Measurements from ENCODE around the gene KCNQ1. TPM values are rescaled to one million over a fixed set of nuclear protein-coding genes. Genes with fewer than 3 reads are reported as not detected.
A peak's percentile ranks its signal among the peaks of the same experiment; 100 is the strongest.

Gene KCNQ1
- total RNA-seq, 1 experiment from 2014 or later, result 2.3 TPM

DNA sequence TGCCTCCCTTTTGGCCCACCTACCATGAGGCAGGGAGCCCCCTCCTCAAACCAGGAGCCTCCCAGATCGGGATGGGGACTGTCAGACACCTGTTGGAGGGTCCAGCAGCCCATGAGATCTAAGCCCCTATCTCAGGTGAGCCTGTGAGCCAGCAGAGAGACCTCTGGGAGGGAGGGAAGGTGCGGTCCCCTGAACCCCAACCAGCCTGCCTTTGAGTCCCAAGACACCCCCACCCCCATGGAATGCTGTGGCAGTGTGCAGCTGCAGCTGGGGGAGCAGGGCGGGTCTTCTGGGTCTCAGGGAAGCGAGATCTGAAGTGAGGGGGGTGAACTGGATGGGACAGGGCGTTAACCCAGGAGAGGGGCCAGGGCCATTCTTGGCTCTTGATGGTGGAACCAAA lies 442.1 kb downstream of the KCNQ1 start:
- no peak for DNase-seq
- no peak overlapping the region for H2BK15ac ChIP-seq (ENCODE audit: low read depth, low read length)
- Mint-ChIP-seq H3K4me1 (peaks cover 33 to 36% of the 10 kb centered on the region in 2 experiments), H3K4me3 (peak overlapping the region; percentile 8 to 18; a peak in 3 of 5 replicates), H3K9me3 (no peaks in the 10 kb centered on the region), H3K27me3 (ENCODE audit: low read depth) (peaks cover 67% of the 10 kb centered on the region), H3K27ac (no peak overlapping the region), H3K36me3 (ENCODE audit: insufficient read depth in 1 of 3, low read depth in 3 of 3) (peaks cover 0 to 6% (median 5%) of the 10 kb centered on the region in 3 experiments; a peak in 3 of 7 replicates)
- H3K23me2 ChIP-seq (ENCODE audit: insufficient read length, low read depth, low read length, poor library complexity, severe bottlenecking), result no peaks in the 10 kb centered on the region
- H2BK20ac ChIP-seq (ENCODE audit: low read depth, low read length, poor library complexity, severe bottlenecking), result no peak overlapping the region
- no peak overlapping the region for H2AK5ac ChIP-seq (ENCODE audit: insufficient read length, low read length)
- no peak overlapping the region for H2BK12ac ChIP-seq (ENCODE audit: insufficient read length, low read depth, low read length)
- H3K4me1 ChIP-seq (ENCODE audit: insufficient read depth, low read length), result no peaks in the 10 kb centered on the region; the same call in 1 of the 2 replicates
- no peak overlapping the region for H3K23ac ChIP-seq (ENCODE audit: insufficient read length, low read depth, low read length)
- no CpG with 5 or more reads among the region's 5 CpGs for WGBS (ENCODE audit: extremely low coverage, insufficient read length, low lambda C conversion rate)
- no peaks in the 10 kb centered on the region for H3K79me2 ChIP-seq (ENCODE audit: insufficient read depth, low read length)
- H4K8ac ChIP-seq (replicated peaks; ENCODE audit: insufficient read length, low read depth, low read length), result no peak overlapping the region
- H4K91ac ChIP-seq (ENCODE audit: insufficient read length, low read depth, low read length), result no peak overlapping the region
- no peak overlapping the region for H4K5ac ChIP-seq (ENCODE audit: insufficient read length, low read depth, low read length)
- H3K18ac ChIP-seq (ENCODE audit: insufficient read length, low read depth, low read length), result no peak overlapping the region
- H3K14ac ChIP-seq (ENCODE audit: insufficient read depth, low read length), result no peak overlapping the region
- H2BK5ac ChIP-seq (ENCODE audit: insufficient read length, low read length), result no peak overlapping the region
- no peak overlapping the region for H2BK120ac ChIP-seq (ENCODE audit: low read depth, low read length, poor library complexity, severe bottlenecking)
- H3K27me3 ChIP-seq (ENCODE audit: insufficient read depth, low read length), result peaks cover 2% of the 10 kb centered on the region; the same call in 1 of the 2 replicates
- H3K79me1 ChIP-seq (ENCODE audit: insufficient read depth, low read depth, low read length, poor library complexity, severe bottlenecking), result no peaks in the 10 kb centered on the region
- H3K9ac ChIP-seq (ENCODE audit: extremely low read depth, insufficient read length, low read length), result no peak overlapping the region
- H3K4ac ChIP-seq (ENCODE audit: low read depth, low read length), result no peak overlapping the region
- H3K9me3 ChIP-seq (ENCODE audit: control insufficient read depth, low read depth, low read length), result no peaks in the 10 kb centered on the region
- H3K4me2 ChIP-seq (ENCODE audit: insufficient read depth, insufficient read length, low read length), result no peak overlapping the region
- TF ChIP-seq, protein P1, sequence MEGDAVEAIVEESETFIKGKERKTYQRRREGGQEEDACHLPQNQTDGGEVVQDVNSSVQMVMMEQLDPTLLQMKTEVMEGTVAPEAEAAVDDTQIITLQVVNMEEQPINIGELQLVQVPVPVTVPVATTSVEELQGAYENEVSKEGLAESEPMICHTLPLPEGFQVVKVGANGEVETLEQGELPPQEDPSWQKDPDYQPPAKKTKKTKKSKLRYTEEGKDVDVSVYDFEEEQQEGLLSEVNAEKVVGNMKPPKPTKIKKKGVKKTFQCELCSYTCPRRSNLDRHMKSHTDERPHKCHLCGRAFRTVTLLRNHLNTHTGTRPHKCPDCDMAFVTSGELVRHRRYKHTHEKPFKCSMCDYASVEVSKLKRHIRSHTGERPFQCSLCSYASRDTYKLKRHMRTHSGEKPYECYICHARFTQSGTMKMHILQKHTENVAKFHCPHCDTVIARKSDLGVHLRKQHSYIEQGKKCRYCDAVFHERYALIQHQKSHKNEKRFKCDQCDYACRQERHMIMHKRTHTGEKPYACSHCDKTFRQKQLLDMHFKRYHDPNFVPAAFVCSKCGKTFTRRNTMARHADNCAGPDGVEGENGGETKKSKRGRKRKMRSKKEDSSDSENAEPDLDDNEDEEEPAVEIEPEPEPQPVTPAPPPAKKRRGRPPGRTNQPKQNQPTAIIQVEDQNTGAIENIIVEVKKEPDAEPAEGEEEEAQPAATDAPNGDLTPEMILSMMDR (conservative IDR thresholded peaks at IDR 0.05), result no peak
- H3T11ph ChIP-seq (ENCODE audit: low read length), result no peak overlapping the region
- H4K20me1 ChIP-seq (ENCODE audit: control insufficient read depth, insufficient read depth, insufficient read length), result no peaks in the 10 kb centered on the region
- no peak overlapping the region for H2AFZ ChIP-seq (ENCODE audit: low read length)
- no peak overlapping the region for H3K27ac ChIP-seq (ENCODE audit: insufficient read length, low read depth, low read length)
- H3K56ac ChIP-seq (ENCODE audit: insufficient read length, low read depth, low read length), result no peak overlapping the region

All from H9 (cell line).